Stimulated activated naive CD8-positive, alpha-beta T cell treated with anti-CD3 and anti-CD28 coated beads, Interleukin-15, Interleukin-2, amounts not matched to agents 100 ng/mL and 50 ng/mL, for 24 hours (primary cell): Measurements from ENCODE around the gene CBS.
"Not testable (repeated sequence)": the region's sequence is repeated elsewhere in the genome, so short reads cannot be mapped to it uniquely, and the experiment has no call there.

Experiments
- H3K27ac Mint-ChIP-seq: one replicate; pipeline ENCODE4 v1.8.0; 2021; ENCODE audit warnings: mild to moderate bottlenecking, mixed read lengths
- H3K27me3 Mint-ChIP-seq: one replicate; pipeline ENCODE4 v1.8.0; 2021; ENCODE audit warnings: mixed read lengths
- H3K36me3 Mint-ChIP-seq: one replicate; pipeline ENCODE4 v1.8.0; 2021; ENCODE audit warnings: low read depth, mixed read lengths
- H3K4me1 Mint-ChIP-seq: one replicate; pipeline ENCODE4 v1.8.0; 2021; ENCODE audit warnings: low read depth, mixed read lengths
- H3K4me3 Mint-ChIP-seq: one replicate; pipeline ENCODE4 v1.8.0; 2021; ENCODE audit warnings: mild to moderate bottlenecking, mixed read lengths
- H3K9me3 Mint-ChIP-seq: one replicate; pipeline ENCODE4 v1.8.0; 2021; ENCODE audit warnings: mixed read lengths

CBS gene

DNA sequence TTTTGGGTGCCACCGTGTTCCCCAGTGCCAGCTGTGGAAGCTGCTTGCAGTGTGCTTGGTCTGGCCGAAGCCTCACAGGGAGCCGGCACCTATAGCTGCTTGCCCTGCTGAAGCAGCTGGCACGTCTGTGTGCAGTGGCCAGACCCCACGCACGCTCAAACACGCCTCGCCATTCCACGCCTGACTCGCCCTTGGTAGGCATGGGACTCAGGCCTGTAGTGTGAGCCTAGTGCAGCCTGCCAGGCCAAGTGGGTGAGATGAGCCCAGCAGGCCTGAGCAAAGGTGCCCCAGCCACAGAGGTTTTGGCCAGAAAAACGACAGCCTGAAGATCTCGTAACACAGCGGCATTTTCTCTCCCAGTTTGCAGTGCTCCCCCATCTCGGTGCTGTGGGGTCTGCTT lies 32.3 kb downstream of the CBS start:
- H3K4me3 Mint-ChIP-seq, H3K36me3 Mint-ChIP-seq, H3K4me1 Mint-ChIP-seq, H3K27ac Mint-ChIP-seq, H3K27me3 Mint-ChIP-seq, H3K9me3 Mint-ChIP-seq: not testable (repeated sequence)

DNA sequence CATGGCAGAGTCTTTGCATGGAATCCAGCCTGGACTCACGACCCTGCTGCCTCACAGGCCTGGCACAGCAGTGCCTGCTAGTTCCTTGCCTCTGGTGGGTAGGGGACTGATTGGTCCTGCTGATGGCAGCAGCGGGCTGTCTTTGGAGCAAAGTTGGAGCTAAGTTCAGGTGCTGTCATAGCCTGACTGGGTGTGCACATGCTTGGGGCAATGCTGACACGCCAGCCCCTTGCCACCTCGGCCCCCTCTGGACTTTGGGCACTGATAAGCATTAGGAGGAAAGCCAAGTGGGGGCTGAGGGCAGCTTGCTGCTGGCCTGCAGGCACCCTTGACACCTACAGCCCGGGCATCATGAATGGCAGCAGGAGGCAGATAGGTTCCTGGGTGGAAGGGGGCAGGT lies 33.5 kb downstream of the CBS start:
- H3K27me3 Mint-ChIP-seq, H3K4me3 Mint-ChIP-seq, H3K36me3 Mint-ChIP-seq, H3K9me3 Mint-ChIP-seq, H3K27ac Mint-ChIP-seq, H3K4me1 Mint-ChIP-seq: not testable (repeated sequence)

GRCh38 chr21:43038659-43039044 lies 37.0 kb downstream of the CBS start:
- not testable (repeated sequence) for H3K27ac Mint-ChIP-seq, H3K4me1 Mint-ChIP-seq, H3K27me3 Mint-ChIP-seq, H3K9me3 Mint-ChIP-seq, H3K4me3 Mint-ChIP-seq, H3K36me3 Mint-ChIP-seq

DNA sequence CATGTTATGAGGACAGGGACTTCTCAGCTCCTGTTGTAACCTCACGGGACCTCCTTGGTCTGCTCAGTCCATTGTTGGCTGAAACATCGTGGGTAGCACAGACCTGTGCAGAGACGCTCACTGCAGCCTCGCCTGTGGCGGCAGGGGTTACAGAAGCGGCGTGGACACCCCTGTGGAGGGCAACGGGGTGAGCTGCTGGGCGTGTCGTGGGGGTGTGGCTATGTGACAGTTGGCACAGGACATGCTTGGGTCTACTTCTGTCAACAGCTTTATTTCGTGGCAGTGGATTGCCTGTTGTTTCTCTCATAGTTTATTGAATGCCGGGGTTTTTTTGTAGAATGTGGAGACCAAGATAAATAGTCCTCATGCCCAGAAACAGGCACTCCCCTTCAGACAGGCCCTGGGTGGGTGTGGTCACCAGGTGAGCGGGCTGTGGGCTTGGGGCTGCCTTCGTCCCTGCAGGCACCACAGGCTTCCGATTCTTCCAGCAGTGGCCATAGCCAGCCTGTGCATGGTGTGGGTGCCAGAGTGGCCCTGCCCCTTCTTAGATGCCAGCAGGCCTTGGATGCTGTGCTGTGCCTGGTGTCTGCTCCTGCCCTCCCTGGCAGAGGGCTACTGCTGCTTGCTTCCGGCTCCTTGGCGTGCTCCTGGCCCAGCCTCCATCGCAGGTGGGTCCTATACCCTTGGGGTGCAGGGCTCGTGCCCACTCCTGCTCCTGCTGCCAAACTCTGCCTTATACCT lies 37.5 kb downstream of the CBS start:
- H3K27me3 Mint-ChIP-seq, H3K4me3 Mint-ChIP-seq, H3K36me3 Mint-ChIP-seq, H3K9me3 Mint-ChIP-seq, H3K27ac Mint-ChIP-seq, H3K4me1 Mint-ChIP-seq: not testable (repeated sequence)

GRCh38 chr21:43036889-43037288 lies 38.7 kb downstream of the CBS start:
- not testable (repeated sequence) for H3K27me3 Mint-ChIP-seq, H3K4me1 Mint-ChIP-seq, H3K9me3 Mint-ChIP-seq, H3K36me3 Mint-ChIP-seq, H3K4me3 Mint-ChIP-seq, H3K27ac Mint-ChIP-seq

GRCh38 chr21:43034826-43035225 lies 40.8 kb downstream of the CBS start:
- Mint-ChIP-seq H3K27me3 (no peaks in the 10 kb centered on the region), H3K27ac (no peak overlapping the region), H3K36me3 (peaks cover 12% of the 10 kb centered on the region), H3K4me3 (no peak overlapping the region), H3K9me3 (no peaks in the 10 kb centered on the region), H3K4me1 (no peaks in the 10 kb centered on the region)

- H3K4me1 Mint-ChIP-seq, result no peaks in the 10 kb centered on the region
- H3K4me3 Mint-ChIP-seq, result no peak overlapping the region
- H3K9me3 Mint-ChIP-seq, result no peaks in the 10 kb centered on the region
- H3K27ac Mint-ChIP-seq, result no peak overlapping the region
- no peaks in the 10 kb centered on the region for H3K27me3 Mint-ChIP-seq
- H3K36me3 Mint-ChIP-seq, result peaks cover 20% of the 10 kb centered on the region
Measured at GRCh38 chr21:43034101-43034500, 41.5 kb downstream of the CBS start.

- Mint-ChIP-seq H3K27me3 (no peaks in the 10 kb centered on the region), H3K4me1 (no peaks in the 10 kb centered on the region), H3K9me3 (no peaks in the 10 kb centered on the region), H3K27ac (no peak overlapping the region), H3K36me3 (peaks cover 36% of the 10 kb centered on the region), H3K4me3 (no peak overlapping the region)
Measured at GRCh38 chr21:43031121-43031619, 44.5 kb downstream of the CBS start.

- Mint-ChIP-seq H3K27me3 (no peaks in the 10 kb centered on the region), H3K27ac (no peak overlapping the region), H3K9me3 (no peaks in the 10 kb centered on the region), H3K4me3 (no peak overlapping the region), H3K36me3 (peaks cover 44% of the 10 kb centered on the region), H3K4me1 (no peaks in the 10 kb centered on the region)
Measured at GRCh38 chr21:43029785-43030184, 45.9 kb downstream of the CBS start.

DNA sequence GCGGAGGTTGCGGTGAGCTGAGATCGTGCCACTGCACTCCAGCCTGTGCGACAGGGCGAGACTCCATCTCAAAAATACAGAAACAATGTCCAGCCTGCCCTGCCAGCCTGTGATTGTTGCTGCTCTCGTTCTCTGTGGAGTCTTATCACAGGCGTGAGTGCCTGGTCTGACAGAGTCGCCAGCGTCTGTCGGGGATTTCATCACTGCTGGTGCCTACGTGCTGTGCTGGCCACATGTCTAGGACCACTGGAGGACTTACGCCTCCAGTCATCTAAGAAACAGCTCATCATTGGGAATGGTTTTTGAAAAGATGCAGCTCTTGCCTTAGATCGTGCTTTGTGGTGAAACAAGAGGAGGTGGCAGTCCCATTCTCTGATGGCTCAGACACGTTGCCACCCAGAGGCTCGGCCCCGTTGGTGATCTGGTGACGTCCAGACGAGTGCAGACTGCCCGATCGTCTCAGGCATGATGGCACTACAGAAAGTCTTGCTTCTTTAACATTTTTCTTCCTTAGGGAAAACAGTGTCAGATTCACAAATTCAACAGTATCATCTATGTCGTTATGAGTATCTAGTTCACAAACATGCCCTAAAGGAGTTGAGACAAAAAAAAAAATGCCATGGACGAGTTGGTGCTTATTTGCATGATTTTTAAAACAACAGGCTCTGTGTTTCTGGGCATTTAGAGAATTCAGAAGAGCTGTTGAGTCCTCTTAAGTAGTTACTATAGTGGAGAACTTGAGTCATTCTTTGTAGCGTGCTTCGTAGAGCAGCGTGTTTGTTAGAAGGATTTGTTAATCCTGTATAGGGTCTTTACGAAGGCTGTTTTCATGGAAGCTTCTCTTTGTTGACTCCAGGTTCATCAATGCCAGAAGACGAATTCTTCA lies 47.5 kb downstream of the CBS start:
- Mint-ChIP-seq H3K36me3 (peaks cover 56% of the 10 kb centered on the region), H3K27me3 (no peaks in the 10 kb centered on the region), H3K27ac (no peak overlapping the region), H3K4me1 (no peaks in the 10 kb centered on the region), H3K4me3 (no peak overlapping the region), H3K9me3 (no peaks in the 10 kb centered on the region)

DNA sequence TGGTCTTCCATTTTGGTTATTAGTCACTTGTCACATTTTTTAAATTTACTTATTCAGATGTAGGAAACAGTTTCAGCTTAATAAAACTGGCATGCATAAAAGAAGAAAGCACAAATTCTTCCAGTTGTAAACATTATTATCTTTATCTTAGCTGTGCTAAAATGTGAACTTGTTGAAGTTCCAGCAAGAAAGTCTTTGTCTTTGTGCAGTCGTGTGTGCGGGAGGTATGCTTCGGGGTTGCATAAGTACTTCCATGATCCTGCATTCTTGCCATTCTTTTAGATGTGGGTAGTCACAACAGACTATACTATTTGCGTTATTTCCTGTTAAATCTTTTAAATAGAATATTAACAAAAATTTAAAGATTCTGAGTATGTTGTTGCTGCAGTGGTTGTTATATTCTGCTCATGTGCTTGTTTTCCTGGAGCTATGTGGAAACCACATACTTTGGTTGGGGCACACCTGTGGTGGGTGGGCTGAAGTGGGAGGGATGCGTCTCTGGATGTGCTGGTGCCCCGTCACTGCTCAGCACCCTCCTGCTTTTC lies 49.9 kb downstream of the CBS start:
- H3K4me3 Mint-ChIP-seq, result no peak overlapping the region
- H3K27me3 Mint-ChIP-seq, result no peaks in the 10 kb centered on the region
- no peak overlapping the region for H3K27ac Mint-ChIP-seq
- no peaks in the 10 kb centered on the region for H3K9me3 Mint-ChIP-seq
- H3K4me1 Mint-ChIP-seq, result no peaks in the 10 kb centered on the region
- H3K36me3 Mint-ChIP-seq, result peaks cover 60% of the 10 kb centered on the region

DNA sequence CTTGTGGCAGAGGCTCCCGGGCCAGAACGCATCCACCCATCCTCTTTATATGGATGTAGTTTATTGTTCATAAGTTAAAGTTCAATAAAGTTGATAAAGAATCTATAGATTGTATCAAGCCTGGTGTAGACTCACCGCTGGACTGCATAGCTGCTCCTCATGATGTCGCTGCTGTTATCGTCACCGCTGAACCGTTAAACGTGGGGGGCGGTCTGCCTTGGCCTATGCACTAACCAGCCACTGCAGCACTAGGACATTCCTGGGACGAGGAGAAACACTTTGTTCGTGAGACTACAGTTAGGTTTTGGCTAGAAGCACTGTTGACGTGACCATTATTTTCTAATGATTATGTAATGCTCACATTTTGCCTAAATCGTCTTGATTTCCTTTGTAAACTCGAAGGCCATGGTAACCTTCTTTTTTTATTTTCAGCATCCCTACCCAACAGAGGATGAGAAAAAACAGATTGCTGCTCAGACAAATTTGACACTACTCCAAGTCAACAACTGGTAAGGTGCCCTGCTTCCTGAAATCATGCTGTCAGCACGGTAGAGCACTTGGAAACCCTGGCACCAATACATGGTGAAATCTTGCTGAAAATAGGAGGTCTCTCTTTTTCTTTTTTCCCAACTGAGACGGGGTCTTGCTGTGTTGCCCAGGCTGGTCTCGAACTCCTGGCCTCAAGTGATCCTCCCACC lies 51.0 kb downstream of the CBS start:
- H3K4me1 Mint-ChIP-seq, result no peaks in the 10 kb centered on the region

GRCh38 chr21:43023175-43023574 lies 52.5 kb downstream of the CBS start:
- Mint-ChIP-seq H3K27me3 (no peaks in the 10 kb centered on the region), H3K36me3 (peaks cover 44% of the 10 kb centered on the region), H3K4me1 (no peaks in the 10 kb centered on the region), H3K9me3 (no peaks in the 10 kb centered on the region), H3K27ac (no peak overlapping the region), H3K4me3 (no peak overlapping the region)

More for the DNA sequence above, 51.0 kb downstream of the CBS start:
- no peaks in the 10 kb centered on the region for H3K27me3 Mint-ChIP-seq
- no peak overlapping the region for H3K4me3 Mint-ChIP-seq
- peaks cover 57% of the 10 kb centered on the region for H3K36me3 Mint-ChIP-seq
- no peak overlapping the region for H3K27ac Mint-ChIP-seq
- no peaks in the 10 kb centered on the region for H3K9me3 Mint-ChIP-seq

DNA sequence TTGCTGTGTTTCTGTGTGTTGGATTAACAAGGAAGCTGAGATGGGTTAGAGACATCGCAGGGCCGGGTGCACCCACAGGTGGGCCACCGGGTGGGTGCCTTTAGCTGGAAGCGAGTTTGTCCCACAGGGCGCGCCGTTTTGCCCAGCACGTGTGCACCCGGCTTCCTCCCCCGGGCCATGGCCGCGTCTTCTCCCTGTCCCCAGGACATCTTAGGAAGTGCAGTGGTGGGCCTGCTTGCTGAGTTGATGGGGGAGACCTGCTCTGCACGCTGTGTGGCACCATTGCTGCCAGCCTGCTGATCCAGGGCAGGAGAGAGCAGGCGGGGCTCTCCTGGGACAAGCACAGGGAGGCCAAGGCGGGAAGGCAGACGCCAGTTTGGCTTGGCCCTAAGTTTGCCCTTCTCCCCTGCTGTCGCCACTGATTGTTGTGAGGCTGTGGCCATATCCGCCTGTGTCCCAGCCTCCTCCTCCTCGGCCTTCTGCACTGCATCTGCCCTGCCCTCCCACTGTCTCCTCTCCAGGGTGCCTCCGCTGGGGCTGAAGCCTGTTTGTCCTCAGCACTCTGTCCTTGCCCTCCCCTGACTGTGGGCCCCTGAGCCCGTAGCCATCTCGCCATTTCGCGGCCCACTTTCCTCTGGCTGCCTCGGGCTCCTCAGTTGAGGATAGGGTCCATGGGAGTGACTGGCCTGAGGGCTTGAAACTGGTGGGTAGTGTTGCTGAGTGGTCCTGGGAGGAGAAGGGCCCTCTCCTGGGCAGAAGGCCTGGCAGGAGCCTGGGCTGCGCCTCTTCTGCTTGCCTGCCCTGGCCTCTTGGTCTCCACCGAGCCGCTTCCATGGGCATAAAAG lies 53.7 kb downstream of the CBS start:
- Mint-ChIP-seq H3K4me1 (no peaks in the 10 kb centered on the region), H3K4me3 (no peak overlapping the region), H3K36me3 (peaks cover 37% of the 10 kb centered on the region), H3K27me3 (no peaks in the 10 kb centered on the region), H3K9me3 (no peaks in the 10 kb centered on the region), H3K27ac (no peak overlapping the region)
